ENCODE measurements around the gene PIGO.

Gene PIGO

DNA sequence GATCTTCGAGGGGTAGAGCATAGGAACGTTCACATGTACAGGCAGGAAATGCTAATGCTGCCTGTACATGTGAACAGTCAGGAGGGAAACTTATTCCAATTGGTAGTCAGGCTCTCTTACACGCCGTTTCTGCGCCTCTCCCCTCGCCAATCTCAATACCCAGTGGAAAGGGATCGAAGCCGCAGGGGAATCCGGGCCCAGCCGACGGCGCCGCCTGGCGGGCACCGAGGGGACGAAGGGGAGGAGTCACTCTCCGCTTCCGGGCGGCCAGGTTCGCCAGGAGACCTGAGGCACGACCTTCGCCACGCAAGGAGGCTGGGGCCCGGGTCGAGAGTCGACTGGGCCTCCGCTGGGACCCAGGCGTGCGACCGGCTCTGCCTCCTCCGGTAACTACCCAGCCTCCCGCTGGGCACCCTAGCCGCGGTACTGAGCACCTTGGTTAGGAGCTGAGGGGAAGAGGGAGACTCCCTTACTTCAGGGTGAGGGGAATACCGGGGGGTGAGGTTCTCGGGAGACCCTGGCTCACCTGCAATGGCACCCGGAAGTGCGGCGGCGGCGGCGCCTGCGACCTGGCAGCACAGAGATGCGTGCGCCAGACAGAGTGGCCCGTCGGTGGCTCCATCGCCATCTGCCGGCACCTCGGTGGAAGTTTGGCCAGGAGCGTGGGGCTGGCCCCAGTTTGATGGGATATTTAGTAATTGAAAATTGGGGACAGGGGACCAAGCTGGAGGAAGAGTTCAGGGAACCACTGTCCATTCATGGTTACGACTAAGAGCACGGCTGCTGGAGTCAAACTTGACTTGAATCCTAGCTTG lies at the start of gene PIGO:
Gene PIGO, minus strand, starts transcription at position 557 of the 815 bp plus-strand sequence. CDS start 1,026 bp downstream, outside the sequence.
- peak; percentile 87 for DNase-seq

DNA sequence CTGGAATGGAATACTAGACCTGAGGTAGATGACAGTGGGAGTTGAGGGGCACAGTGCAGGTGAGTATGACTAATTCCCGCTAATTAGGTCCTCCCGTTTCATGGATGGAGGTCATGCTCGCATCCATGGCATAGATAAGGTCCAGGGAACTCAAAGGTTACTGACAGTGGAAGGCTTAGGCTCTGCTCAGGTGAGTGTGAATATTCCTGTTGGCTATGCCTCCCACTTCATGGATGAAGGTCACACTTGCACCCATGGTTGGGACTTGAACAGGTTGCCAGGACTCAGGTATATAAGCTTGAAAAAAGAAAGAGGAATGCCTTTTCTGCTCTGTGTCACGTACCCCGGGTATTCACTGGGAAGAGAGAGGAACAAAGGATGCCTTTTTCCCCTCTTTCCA lies 45.6 kb upstream of the PIGO start:
- no peak for DNase-seq

DNA sequence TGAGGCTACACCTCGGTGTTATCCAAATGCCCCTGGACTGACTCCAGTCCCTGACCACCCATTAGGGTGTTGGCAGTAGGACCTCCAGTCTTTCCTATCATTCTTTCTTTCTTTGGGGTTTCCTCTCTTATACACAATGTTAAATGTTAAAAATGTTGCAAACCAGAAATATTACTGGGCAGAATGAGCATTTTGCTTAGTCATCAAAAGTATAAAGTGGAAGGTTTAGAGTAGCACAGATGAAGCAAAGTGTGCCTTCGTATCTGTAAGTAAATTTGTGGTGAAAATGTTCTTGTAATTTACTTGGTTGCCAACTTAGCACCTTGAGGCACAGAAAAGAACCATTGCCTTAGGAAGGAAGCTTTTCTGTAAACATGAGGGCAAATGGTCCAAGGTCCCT lies 43.7 kb upstream of the PIGO start:
- no peak for DNase-seq

DNA sequence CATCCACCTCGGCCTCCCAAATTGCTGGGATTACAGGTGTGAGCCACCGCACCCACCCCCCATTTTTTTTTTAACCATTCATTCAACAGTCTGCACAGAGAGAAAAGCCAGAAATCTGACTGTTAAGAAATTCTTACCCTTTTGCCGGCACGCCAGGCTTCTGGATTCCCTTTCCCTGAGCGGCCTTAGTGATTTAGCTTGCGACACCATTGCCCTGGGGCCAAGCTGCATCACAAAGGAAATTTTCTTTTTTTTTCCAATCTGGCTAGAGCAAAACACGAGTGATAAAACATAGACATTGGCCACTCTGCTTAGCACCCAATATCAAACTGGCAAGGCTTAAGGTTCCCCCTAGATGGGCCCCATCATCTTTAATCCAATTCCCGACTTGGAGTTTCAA lies 40.5 kb upstream of the PIGO start:
- peak; percentile 40 for DNase-seq

DNA sequence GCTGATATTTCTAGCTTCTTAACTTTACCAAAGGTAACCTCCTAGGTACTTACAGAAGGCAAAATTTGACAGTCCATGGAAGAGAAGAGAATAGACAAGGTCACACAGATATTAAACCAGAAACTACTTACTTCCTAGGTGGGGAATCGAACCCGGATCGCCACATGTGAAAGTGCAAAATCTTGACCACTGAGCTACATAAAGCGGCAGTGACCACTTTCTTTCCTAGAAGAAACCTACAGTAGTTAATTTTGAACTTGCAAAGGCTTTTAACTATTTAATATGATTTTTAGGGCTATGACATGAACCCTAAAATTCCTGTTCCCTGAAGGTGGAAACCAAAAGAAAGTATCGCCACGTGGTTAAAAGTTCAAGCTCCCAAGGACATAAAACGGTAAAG lies 39.6 kb upstream of the PIGO start:
- no peak for DNase-seq

DNA sequence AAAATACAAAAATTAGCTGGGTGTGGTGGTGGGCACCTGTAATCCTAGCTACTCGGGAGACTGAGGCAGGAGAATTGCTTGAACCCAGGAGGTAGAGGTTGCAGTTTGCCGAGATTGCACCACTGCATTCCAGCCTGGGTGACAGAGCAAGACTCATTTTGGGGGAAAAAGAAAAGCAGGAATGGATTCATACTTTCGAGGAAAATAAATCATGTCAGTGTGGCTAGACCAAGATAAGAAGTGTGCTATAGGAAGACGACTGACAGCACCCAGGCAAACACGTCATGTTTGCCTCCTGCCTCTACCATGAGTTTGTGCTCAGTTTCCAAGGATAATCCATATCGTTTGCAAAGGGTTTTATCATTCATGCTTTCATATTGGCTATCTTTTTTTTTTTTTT lies 38.5 kb upstream of the PIGO start:
- DNase-seq: no peak

DNA sequence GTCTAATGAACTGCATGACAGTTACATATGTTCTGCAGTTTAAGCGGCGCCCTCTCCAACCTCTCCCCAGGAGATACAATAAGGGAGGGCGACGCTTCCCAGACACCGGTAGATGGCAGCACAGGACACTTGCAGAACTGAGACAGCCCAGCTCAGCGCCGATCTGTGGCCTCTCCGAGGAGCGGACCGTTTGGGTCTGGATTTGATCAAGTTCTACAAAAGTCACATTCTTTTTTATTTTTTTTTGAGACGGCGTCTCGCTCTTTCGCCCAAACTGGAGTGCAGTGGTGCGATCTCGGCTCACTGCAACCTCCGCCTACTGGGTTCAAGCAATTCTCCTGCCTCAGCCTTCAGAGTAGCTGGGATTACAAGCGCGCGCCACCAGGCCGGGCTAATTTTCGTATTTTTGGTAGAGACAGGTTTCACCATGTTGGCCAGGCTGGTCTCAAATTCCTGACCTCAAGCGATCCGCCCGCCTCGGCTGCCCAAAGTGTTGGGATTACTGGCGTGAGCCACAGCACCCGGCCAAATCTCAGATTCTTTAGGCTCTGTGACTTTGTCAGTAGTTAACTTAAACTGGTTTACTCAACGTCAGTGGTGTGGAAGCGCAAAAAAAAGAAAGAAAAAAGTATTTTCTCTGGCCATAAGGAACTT lies 20.6 kb upstream of the PIGO start:
- DNase-seq: peak; percentile 94

DNA sequence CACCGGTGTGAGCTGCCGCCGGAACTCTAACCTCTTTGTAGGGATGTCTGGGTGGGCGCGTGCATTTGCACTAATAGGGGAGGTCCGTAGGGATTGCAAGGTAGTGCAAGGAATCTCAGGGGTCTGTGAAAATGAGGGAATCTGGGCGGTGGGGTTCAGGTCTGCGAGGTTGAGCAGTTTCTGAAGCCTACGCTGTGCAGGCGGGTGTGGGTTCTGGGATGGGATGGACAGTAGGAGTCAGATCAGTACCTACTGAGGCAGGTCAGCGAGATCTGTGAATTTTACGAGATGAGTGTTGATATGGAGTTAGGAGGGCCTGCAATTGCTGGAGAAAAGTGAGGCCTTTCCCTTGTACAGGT lies 20.1 kb upstream of the PIGO start:
- no peak for DNase-seq

DNA sequence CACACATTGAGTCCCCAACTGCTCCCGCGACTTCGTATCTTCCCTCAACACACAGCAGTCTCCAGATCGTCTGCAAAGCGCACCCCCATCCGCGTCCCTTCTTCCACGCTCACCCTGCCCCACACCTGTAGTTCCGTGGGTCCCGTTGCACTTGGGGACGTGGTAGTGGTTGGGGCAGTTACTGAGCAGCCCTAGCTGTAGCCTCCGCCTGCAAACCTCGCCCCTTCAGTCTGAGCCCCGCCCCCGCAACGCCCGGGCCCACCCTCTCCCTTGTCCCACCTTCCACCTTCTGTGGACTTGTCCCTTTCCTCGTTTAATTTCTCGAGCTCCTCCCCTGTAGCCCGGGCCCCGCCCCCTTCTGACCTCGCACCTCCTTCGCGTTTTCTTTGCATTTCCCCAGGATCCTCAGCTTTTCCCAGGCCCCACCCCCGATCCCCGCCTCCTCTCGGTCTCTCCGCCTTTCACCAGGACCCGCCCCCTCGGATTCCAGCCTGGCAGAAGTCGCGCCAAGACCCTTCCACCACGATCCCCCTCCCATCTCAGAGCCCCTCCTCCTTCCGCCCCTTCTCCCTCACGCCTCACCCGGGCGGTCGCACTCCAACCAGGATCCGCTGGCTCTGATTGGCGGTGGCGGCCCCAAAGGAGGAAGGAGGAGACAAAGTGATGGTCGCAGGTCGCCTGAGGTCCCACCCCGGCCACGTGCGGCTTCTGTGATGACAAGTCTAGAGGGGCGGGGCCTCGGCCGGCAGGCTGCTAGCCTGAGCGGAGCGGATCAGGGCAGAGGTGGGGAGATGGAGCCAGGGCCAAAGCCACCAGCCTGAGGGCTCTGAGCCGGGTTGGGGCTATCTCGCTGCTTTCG lies 19.5 kb upstream of the PIGO start, which contains the start of gene ATOSB:
Gene ATOSB, minus strand, starts transcription at position 183 of the 859 bp plus-strand sequence. CDS start 7,588 bp downstream, outside the sequence.
- DNase-seq: peak; percentile 98

DNA sequence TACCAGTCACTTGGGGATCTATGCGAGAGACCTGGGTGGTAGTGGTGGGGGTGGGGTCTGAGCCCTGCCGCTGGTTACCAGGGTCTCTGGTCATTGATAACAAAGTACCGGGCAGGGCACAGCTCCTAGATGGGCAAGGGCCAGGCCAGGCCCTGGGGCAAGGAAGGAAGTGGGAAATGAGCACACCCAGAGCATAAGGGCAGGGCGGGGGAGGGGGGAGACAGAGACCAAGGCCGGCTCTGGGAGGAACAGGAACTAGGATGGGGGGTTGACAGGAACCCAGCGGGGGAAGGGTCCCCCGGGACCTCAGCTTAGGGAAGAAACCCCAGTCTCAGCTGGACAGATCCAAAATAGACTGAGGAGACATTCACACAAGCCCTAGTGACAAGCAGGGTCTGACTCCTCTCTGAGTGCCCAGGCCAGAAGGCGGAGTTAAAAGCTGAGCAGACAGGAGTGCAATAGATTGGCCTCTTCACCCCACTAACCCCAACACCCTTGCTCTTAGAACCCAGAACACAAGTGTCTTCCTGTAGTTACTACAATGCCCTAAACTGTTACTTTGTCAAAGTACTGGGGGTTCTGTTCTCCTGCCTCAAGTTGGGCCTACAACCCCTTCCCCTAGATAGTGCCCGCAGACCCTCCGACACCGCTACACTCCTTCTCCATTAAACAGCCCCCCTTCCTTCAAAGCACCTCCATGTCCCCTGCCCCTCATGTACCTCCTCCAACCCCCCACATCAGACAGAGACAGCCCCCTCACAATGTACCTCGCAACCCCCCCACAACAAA lies 18.6 kb upstream of the PIGO start:
- peak; percentile 46 for DNase-seq

DNA sequence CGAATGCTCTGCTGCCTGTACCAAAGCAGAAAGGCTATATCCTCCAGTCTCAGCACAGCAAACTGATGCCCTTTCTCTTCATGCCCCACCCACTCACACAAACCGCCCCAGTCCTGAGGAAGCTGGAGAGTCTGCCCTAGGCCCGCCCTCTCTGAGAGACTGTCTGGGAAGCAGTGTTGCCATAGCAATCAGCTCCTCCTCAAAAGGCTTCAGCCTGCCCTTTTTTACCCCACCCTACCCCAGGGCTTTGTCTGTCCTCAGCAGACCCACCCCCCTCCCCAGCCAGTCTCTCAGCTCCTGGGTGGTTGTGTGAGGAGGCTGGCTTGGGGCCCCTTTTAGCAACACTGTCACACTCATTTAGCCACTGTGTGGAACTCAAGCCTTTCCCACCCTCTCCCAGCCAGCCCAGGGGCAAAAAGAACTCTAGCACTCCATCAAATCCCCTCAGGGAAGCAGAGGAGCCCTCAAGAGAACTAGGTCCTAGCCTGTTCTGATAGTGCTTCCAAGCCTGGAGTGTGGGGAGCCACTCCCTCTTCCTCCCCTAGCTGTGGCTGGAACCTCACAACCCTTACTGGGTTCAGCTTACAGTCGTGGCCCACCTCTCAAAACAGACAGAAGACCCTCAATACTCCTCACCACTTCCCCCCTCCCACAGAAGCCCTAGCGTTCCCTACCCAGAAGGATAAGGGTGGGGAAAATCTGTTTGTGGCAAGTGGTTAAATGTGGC lies 17.9 kb upstream of the PIGO start:
- peak; percentile 76 for DNase-seq

DNA sequence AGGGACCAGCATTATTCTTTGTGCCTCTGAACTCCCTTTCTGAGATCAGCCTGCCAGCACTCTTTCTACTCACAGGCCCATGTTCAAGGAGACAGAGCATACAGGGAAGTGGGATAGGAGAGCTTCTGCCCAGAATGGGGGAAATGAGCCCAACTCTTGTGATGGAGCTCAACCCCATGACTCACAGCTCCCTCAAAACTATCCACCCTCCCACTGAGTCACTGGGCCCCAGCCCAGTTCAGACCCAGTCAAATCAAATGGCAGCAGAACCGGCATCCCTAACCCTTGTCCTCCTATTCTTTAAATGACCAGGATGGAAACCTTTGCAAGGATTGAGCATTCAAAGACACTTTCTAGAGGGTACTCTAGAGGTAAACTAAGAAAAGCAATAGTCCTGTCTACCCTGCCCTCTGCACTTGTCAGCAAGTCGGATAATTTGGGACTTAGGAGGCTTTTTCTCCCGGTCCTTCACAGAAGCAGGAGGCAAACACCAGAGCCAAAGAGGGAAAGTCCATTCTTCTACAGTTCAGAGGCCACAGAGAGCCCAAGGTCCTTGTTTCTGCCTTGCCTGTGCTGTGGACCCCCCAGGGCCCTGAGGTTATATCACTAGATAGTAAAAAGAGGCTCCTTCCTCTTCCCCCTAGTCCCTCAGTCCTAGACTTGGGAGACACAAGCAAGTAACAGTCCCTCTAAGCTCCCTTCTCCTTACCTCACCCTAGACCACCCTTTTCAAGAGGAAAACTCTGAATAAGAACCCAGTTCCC lies 16.0 kb upstream of the PIGO start:
- no peak for DNase-seq

DNA sequence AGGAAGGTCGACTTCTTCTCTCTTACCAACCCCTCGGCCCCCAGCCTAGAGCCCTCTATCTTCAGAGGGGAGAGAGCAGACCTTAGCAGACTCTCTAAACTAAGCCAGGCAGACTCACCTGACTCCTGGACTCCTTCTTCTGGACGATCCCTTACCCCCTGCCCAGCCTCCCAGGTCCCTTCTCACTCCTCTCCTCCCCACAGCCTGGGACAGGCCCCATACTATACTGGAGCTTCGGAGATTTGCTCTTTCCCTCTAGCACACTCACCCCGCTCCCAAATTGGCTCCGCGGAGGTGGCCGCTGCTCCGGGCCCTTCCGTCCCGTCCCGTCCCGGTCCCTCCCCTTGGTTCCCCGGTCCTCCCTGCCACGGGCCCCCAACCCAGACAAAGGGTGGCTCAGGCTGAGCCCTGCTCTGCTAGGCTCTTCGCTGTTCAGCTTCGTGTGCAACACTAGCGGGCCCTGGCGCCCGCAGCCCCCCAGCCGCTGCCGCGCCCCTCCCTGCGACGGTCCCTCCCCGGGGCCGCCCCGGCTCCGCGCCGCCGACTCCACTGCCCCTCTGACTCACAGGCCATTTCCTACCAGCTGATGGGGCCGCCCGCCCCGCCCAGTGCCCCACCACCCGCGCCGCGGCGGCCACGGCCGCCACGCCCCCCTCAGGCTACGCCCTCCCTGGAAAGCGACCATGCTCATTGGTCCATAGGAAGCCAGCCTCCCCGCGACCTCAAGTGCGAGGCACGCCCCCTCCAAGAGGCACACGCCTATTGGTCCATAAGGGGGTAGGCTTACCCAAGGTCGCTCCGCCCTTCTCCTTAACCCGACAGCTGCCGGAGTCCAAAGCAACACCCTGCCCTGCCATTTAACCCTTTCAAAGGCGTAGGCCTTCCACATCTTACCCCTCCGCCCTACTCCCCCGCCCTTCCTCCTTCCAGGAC lies 14.9 kb upstream of the PIGO start:
- peak; percentile 98 for DNase-seq

DNA sequence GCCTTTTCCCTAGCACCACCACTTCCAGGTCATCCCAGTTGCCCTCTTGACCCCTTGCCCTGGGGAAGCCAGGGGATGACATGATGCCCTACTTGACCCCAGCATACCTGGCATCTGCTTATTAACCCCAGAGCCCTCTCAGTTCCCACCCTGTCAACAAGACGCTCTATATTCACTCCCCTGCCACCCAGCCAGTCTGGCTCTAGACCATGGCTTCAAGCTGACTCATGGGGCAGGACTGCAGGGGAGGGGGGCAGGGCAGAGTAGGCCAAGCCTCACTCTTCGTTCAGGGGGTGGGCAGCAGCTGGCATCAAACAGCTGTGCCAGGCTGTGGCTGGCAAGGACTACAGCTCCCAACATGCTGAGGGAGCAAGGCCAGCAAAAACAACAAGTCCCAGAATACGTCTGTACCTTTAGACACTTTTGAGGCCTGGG lies 14.0 kb upstream of the PIGO start:
- DNase-seq: no peak

DNA sequence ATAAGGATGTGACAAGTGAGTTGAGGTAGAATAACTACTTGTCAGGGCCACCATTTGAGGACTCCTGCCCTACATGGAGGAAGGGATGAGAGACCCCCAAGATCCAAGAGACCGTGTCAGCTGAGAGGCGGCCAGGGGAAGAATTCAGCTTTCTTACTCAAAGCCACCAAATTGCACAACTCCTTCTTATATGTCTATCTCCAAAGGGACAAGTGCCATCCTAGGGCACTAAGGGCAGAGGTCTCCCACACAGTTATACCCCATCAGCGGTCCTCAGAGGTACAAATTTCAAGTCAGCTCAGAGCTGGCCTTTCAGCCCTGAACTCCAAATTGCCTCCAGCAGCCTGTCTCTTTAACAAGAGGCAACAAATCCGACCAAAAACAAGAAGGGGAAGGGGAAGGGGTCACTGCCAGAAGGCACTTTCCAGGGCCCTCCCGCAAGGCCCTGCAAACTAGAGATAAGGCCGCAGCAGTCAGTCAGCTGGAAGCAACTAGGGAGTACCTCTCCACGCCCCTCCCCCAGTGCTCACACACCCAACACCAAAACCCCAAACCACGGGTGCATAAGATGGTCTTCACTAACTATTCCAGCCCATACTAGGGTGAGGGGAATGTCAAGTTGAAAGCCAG lies 12.7 kb upstream of the PIGO start:
- DNase-seq: no peak

DNA sequence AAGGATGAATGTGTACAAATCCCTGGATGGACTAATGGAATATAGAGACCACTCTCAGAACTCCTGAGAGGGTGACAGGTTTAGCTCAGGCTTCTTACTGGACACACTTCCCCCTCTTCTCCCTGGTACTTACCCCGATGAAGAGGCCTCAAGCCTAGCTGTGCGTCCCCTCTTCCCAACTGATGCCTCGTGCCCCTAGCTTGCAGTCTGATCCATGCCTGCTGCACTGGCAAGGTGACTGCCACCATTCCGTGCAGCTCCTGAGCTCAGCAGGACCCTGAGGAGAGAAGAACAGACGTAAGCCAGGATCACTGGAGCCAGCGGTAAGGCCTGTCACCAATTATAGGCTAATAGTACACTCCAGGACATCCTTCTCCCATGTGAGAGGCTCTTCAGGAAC lies 12.1 kb upstream of the PIGO start:
- no peak for DNase-seq

DNA sequence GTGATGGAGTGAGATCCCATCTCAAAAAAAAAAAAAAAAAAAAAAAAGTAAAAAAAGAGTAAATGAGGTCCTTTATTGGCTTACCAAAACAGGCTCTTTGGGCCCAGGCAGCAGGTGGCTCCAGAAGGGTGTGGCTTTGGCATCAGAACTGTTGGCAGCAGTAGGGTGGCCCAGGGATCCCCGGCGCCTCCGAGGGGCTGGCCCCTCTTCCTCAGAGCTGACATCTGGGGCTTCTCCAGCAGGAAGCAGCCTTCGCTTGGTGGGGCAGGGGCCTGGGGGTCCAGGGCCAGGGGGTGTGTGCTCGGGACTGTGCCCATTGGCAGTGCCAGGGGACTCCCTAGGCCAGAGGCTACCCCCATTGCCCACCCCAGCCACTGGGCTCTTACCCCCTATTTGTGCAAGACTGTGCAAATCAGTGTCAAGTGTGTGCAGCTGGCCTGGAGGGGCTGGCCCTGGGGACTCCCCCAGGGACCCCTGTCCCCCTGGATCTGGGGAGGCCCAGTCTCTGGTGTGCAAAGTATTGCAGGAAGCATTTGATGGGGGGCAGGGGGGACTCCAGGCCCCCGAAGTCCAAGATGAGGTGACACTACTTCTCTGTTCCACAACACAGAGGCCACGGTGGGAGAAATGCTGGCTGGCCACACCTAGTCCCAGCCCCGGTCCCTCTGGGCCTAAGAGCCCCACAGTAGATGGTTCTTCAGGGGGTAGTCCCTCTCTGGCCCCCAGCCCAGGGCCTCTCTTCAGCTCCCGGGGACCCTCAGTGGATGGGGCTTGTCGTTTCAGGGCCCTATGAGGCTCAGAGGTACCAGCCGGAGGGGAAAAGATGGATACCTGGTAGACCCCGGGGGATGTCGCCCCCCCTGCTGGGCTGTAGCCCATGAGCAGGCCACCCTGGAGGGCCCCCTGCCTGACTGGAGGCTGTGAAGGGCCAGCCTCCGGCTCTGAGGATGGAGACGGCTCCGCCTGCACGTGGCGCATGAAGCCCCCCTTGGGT lies 11.2 kb upstream of the PIGO start:
- DNase-seq: no peak

DNA sequence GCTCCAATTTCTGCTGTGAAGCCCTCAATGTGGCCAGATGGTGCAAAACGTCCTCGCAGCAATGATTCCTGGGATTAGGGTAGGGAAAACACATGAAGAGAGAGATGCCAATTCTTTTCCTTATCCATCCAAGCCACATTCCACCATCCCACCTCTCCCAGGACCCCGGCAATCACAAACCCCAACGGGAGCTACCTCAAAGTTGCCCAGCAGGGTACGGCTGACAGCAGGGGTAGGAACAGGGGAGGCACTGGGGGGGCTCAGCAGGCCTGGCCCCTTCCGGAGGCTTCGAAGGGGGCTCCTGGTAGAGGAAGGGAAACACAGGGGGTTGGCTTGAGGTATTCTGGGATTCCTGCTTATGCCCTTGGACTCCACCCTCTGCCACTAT lies 9.9 kb upstream of the PIGO start:
- DNase-seq: no peak

All from NCI-H82 (cell line).